Liver (tissue), 9 donors: ENCODE data around the gene ZNF593. TPM values are rescaled to one million over a fixed set of nuclear protein-coding genes. Genes with fewer than 3 reads are reported as not detected.

Source experiments
- DNase-seq: peaks from one replicate; pipeline ENCODE4 v3.0.0-alpha.2; 2017; ENCODE audit warnings: low spot score
- H3K27ac ChIP-seq, 2 donors: one replicate each; pipeline ENCODE4 v1.7.0; 2013; ENCODE audit warnings: inconsistent platforms in 2 of 2, low read length in 2 of 2, control low read depth in 1 of 2, low read depth in 1 of 2, mild to moderate bottlenecking in 1 of 2
- H3K27me3 ChIP-seq, 4 donors: one replicate each; pipeline versions ENCODE4 v1.6.1 to v1.7.0; 2013; ENCODE audit warnings: low read length in 3 of 4, inconsistent platforms in 1 of 4, mild to moderate bottlenecking in 1 of 4, moderate library complexity in 1 of 4; ENCODE audit not compliant: control insufficient read depth in 4 of 4, insufficient read depth in 4 of 4
- H3K36me3 ChIP-seq, 4 donors: one replicate each; pipeline versions ENCODE4 v1.6.1 to v1.7.0; 2013; ENCODE audit warnings: low read length in 3 of 4, mild to moderate bottlenecking in 3 of 4, low read depth in 1 of 4, moderate library complexity in 1 of 4; ENCODE audit not compliant: control insufficient read depth in 4 of 4, insufficient read depth in 3 of 4
- H3K4me1 ChIP-seq, 4 donors: one replicate each; pipeline versions ENCODE4 v1.6.1 to v1.7.0; 2013; ENCODE audit warnings: low read length in 3 of 4, mild to moderate bottlenecking in 3 of 4, moderate library complexity in 1 of 4; ENCODE audit not compliant: control insufficient read depth in 4 of 4, insufficient read depth in 4 of 4
- H3K4me3 ChIP-seq, 3 donors: one replicate each; pipeline versions ENCODE4 v1.6.1 to v1.7.0; 2013; ENCODE audit warnings: low read length in 3 of 3, control low read depth in 1 of 3, low read depth in 1 of 3, mild to moderate bottlenecking in 1 of 3
- H3K9ac ChIP-seq, 2 donors: one replicate each; pipeline ENCODE4 v1.7.0; 2013; ENCODE audit warnings: low read length in 2 of 2, mild to moderate bottlenecking in 2 of 2, moderate library complexity in 2 of 2, control low read depth in 1 of 2, low read depth in 1 of 2
- H3K9me3 ChIP-seq, 4 donors: one replicate each; pipeline versions ENCODE4 v1.6.1 to v1.7.0; 2013; ENCODE audit warnings: low read length in 3 of 4; ENCODE audit not compliant: control insufficient read depth in 4 of 4
- EGR1 ChIP-seq, 2 donors: IDR thresholded peaks; 2 replicates each; pipeline ENCODE4 v1.6.1; 2016 to 2018; ENCODE audit warnings: antibody characterized with exemption in 2 of 2, low read depth in 2 of 2
- FOXA2 ChIP-seq: IDR thresholded peaks from 2 replicates; pipeline ENCODE4 v1.6.1; 2016; ENCODE audit warnings: antibody characterized with exemption
- GABPA ChIP-seq, 2 donors: IDR thresholded peaks in 1 of 2; conservative IDR thresholded peaks in 1 of 2; 2 replicates each; pipeline ENCODE4 v1.6.1; 2016; ENCODE audit warnings: antibody characterized with exemption in 2 of 2, mild to moderate bottlenecking in 1 of 2, moderate library complexity in 1 of 2
- HNF4A ChIP-seq, 2 donors: conservative IDR thresholded peaks; 2 replicates each; pipeline ENCODE4 v1.6.1; 2016; ENCODE audit warnings: antibody characterized with exemption in 2 of 2, mild to moderate bottlenecking in 2 of 2
- HNF4G ChIP-seq: IDR thresholded peaks from 2 replicates; pipeline ENCODE4 v1.6.1; 2016; ENCODE audit warnings: antibody characterized with exemption
- MAX ChIP-seq: IDR thresholded peaks from 2 replicates; pipeline ENCODE4 v1.6.1; 2016; ENCODE audit warnings: antibody characterized with exemption
- NR2F2 ChIP-seq: IDR thresholded peaks from 2 replicates; pipeline ENCODE4 v1.6.1; 2016; ENCODE audit warnings: antibody characterized with exemption
- RAD21 ChIP-seq, 2 donors: IDR thresholded peaks; 2 replicates each; pipeline ENCODE4 v1.6.1; 2016; ENCODE audit warnings: antibody characterized with exemption in 2 of 2, mild to moderate bottlenecking in 2 of 2
- REST ChIP-seq: IDR thresholded peaks from 2 replicates; pipeline ENCODE4 v1.6.1; 2016; ENCODE audit warnings: antibody characterized with exemption, mild to moderate bottlenecking
- RXRA ChIP-seq, 2 donors: IDR thresholded peaks; 2 replicates each; pipeline ENCODE4 v1.6.1; 2017 to 2018; ENCODE audit warnings: antibody characterized with exemption in 2 of 2, mild to moderate bottlenecking in 1 of 2
- YY1 ChIP-seq: IDR thresholded peaks from 2 replicates; pipeline ENCODE4 v1.6.1; 2016; ENCODE audit warnings: antibody characterized with exemption, mild to moderate bottlenecking
- whole genome bisulfite sequencing: extraction: QIAGEN DNeasy Blood & Tissue Kit; methylation state at CpG from one replicate; pipeline ENCODE4 v1.1.7; 2013; 5-methylcytosine and 5-hydroxymethylcytosine counted together
- polyA plus RNA-seq, 2 donors: library from polyadenylated mRNA; stranded (reverse) in 1 of 2; unstranded in 1 of 2; fragments of 200-250 nt in 1 of 2; fragments of >200 nt in 1 of 2; fragmentation: Nextera tagmentation in 1 of 2; extraction: Ambion mirVana in 1 of 2; gene quantifications; one replicate each; pipeline versions ENCODE4 v1.2.1 to v1.2.3, GENCODE V29; 2013 to 2015
- total RNA-seq, 2 donors: library from RNA; depleted of rRNA; stranded (reverse); fragments of >200 nt; gene quantifications; one replicate each; pipeline ENCODE4 v1.2.3, GENCODE V29; 2014
- TF ChIP-seq, protein P1 (sequence below): IDR thresholded peaks from 2 replicates; pipeline ENCODE4 v1.6.1; 2016; ENCODE audit warnings: antibody characterized with exemption
- TF ChIP-seq, protein P2 (sequence below): IDR thresholded peaks from 2 replicates; pipeline ENCODE4 v1.6.1; 2016; ENCODE audit warnings: antibody characterized with exemption
- donor health status: healthy.
- donor health status: healthy.
- donor health status: healthy.
- donor health status: healthy.
- donor health status: healthy.

ZNF593 gene
- total and polyA plus RNA-seq, 4 donors, result 5.7 to 81.4 (median 30.2) TPM

DNA sequence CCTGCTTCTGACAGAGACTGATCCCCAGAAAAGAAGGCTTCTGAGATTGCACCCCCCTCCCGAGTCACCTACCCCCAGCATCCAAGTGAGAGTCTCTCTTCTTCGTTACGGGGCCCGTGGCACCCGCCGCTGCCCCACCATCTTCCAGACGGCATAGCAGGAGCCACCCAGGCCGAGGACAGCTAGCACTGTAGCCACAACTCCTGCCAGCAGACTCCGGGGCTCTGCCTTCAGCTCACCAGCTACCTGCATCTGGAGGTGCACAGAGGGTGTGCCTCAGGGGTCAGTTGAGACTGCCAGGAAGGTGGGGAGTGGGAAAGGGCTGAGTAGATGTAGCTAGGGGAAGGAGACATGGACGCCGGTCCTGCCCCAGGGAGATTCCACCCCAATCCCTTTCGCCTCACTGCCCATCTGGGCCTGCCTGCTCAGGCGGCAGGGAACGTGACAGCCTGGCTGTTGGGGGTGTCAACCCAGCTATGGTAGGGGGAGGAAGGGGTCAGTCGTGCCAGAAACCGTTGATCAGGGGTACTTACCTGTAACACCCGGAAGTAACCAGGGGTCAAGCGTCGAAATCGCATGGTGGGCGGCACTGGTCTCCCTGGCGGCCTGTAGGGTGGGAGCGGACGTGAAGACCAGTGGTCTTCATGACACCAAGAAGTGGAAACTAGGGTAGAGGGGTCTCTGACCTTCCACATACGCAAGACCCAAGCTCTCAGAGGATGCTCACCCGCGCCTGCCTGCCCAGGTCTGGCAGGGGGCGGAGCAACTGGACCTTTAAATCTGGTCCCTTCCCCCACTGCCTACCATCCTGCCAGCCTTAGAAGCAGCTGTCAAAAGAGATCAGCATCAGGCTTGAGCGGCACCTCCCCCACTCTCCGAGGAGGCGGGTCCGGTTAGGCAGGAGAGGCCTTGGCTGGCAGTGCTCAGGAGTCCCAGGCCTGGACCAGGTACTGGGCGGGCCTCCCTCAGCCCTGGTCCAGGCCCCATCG, 1.7 kb downstream of the ZNF593 start, which contains the start of gene ZNF593OS:
TSS of gene ZNF593OS (minus strand) at position 749 of the 989 bp plus-strand sequence. CDS start at position 578, 171 bp downstream.
- DNase-seq, result no peak
- Histone ChIP-seq H3K36me3 (no peaks in the 10 kb centered on the region), H3K27me3 (no peaks in the 10 kb centered on the region), H3K4me1 (peaks cover 6 to 18% (median 7%) of the 10 kb centered on the region in 4 donors), H3K4me3 (peak within 1 kb of the TSS in 1 of 3 donors; percentile 90), H3K9me3 (no peaks in the 10 kb centered on the region), H3K9ac (no peak within 1 kb of the TSS), H3K27ac (no peak within 1 kb of the TSS)
- 96% methylated on average over 34 of the region's 34 CpGs for WGBS
- no peak for TF ChIP-seq YY1
- TF ChIP-seq EGR1 (IDR thresholded peaks at IDR 0.05; ENCODE audit: low read depth in 2 of 2), result no peak
- no peak for TF ChIP-seq REST
- no peak for TF ChIP-seq RAD21 (IDR thresholded peaks at IDR 0.05)
- TF ChIP-seq FOXA2, result no peak
- TF ChIP-seq HNF4G, result no peak
- TF ChIP-seq GABPA (IDR thresholded peaks at IDR 0.05 in 1 of 2, conservative IDR thresholded peaks at IDR 0.05 in 1 of 2), result no peak
- TF ChIP-seq, protein P1, sequence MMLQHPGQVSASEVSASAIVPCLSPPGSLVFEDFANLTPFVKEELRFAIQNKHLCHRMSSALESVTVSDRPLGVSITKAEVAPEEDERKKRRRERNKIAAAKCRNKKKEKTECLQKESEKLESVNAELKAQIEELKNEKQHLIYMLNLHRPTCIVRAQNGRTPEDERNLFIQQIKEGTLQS, result no peak
- TF ChIP-seq, protein P2, sequence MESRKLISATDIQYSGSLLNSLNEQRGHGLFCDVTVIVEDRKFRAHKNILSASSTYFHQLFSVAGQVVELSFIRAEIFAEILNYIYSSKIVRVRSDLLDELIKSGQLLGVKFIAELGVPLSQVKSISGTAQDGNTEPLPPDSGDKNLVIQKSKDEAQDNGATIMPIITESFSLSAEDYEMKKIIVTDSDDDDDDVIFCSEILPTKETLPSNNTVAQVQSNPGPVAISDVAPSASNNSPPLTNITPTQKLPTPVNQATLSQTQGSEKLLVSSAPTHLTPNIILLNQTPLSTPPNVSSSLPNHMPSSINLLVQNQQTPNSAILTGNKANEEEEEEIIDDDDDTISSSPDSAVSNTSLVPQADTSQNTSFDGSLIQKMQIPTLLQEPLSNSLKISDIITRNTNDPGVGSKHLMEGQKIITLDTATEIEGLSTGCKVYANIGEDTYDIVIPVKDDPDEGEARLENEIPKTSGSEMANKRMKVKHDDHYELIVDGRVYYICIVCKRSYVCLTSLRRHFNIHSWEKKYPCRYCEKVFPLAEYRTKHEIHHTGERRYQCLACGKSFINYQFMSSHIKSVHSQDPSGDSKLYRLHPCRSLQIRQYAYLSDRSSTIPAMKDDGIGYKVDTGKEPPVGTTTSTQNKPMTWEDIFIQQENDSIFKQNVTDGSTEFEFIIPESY, result no peak
- TF ChIP-seq MAX, result no peak

DNA sequence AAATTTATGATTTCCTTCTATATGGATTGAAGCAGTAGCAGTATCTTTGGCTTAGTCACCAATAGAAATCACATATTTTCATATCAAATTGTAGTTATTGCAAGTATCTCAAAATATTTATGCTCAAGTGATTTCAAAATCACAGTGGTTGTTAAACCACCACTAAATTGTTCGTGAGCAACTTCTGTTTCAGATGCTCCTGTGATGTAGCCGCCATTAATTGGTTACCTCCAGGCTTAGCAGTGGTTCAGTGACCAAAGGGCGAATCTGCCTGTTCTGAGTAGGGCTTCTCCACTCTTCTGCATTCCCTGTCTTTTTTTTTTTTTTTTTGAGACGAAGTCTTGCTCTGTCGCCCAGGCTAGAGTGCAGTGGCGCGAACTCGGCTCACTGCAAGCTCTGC, 5.6 kb downstream of the ZNF593 start:
- H3K36me3 ChIP-seq, result no peaks in the 10 kb centered on the region
- TF ChIP-seq HNF4A (conservative IDR thresholded peaks at IDR 0.05) (no peak), FOXA2 (no peak), RXRA (IDR thresholded peaks at IDR 0.05) (no peak), HNF4G (no peak), NR2F2 (no peak), GABPA (IDR thresholded peaks at IDR 0.05 in 1 of 2, conservative IDR thresholded peaks at IDR 0.05 in 1 of 2) (no peak)
- TF ChIP-seq, protein P2, result no peak
- TF ChIP-seq, protein P1, result no peak
- WGBS, result 96% methylated on average over 8 of the region's 8 CpGs

More for the DNA sequence above, 5.6 kb downstream of the ZNF593 start:
- H3K27me3 ChIP-seq, result no peaks in the 10 kb centered on the region
- H3K9me3 ChIP-seq, result no peaks in the 10 kb centered on the region
- no peak for DNase-seq
- no peak overlapping the region for H3K9ac ChIP-seq
- H3K4me1 ChIP-seq, result peaks cover 4 to 11% (median 7%) of the 10 kb centered on the region in 4 donors
- H3K27ac ChIP-seq, result no peak overlapping the region
- no peak overlapping the region for H3K4me3 ChIP-seq
